NCI-H1694 (cell line): ENCODE measurements around the gene CABLES1.

Source experiments
- DNase-seq: peaks from one replicate; lab custom pipeline; 2025; lab: John Stamatoyannopoulos, UW

Gene CABLES1

DNA sequence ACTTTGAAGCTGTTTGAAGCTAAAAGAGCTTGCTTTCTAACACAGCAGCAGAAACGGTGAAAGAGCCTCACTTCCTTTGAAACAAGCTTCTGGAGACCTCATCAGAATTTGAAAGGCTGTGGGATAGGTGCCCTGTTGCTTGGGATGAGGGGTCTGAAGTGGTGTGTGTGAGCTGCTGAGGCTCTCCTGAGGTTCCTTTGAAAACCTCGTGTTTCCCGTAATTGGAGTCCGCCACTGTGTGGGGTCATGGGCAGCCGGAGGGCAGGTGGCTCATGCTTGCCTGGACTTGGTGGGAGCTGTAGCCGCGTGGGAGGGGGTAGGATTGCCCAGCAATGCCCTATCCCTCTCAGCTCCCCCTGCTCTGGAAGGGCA lies 34.4 kb downstream of the CABLES1 start:
- no peak for DNase-seq

GRCh38 chr18:23170137-23170536 lies 34.9 kb downstream of the CABLES1 start:
- no peak for DNase-seq

GRCh38 chr18:23171581-23172156 lies 36.4 kb downstream of the CABLES1 start:
- DNase-seq, result no peak

DNA sequence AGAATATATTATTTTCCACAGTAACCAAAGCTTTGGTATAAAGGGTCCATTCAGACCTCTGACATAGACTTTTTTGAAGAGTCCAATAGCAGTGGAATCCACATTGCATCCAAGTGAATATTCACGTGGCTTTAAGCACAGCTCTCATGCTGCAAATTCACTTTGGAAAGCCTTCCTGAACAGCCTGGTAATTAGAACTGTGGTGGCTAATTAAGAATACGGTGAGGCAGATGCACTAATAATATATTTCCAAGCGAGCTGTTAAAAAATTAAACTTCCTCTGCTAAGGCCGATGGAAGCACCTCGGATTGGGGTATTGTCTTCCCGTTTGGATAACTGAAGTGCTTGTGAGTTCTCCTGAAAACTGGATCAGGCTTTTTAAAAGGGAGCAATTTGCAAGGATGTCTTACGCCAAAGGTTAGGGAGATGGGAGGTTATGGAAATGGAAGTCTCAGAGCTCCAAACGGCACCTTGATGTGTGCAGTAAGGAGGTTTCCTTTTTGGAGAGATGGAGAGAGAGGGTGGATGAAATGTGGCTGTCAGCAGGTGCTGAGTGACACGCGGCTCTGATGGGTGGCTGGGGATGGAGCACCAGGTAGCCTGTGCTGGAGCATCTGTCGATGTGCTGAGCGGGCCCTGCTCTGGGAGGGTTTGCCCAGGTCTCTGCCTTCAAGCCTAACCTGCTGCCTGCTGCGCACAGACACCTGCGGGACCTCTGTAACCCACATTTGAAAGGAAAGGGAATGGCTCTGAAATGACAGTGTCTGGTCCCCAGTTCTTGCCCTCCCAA lies 37.5 kb downstream of the CABLES1 start:
- no peak for DNase-seq

DNA sequence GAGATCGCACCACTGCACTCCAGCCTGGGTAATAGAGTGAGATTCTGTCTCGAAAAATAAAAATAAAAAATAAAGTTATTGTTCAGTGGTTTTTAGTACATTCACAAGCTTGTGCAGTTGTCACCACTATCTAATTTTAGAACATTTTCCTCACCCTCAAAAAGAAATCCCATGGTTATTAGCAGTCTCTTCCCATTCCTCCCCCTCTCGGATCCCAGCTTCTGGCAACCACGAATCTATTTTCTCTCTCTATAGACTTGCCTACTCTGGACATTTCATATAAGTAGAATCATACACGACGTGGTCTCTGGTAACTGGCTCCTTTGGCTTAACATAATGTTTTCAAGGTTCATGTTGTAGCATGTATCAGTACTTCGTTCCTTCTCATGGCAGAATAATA lies 38.6 kb downstream of the CABLES1 start:
- DNase-seq, result no peak

DNA sequence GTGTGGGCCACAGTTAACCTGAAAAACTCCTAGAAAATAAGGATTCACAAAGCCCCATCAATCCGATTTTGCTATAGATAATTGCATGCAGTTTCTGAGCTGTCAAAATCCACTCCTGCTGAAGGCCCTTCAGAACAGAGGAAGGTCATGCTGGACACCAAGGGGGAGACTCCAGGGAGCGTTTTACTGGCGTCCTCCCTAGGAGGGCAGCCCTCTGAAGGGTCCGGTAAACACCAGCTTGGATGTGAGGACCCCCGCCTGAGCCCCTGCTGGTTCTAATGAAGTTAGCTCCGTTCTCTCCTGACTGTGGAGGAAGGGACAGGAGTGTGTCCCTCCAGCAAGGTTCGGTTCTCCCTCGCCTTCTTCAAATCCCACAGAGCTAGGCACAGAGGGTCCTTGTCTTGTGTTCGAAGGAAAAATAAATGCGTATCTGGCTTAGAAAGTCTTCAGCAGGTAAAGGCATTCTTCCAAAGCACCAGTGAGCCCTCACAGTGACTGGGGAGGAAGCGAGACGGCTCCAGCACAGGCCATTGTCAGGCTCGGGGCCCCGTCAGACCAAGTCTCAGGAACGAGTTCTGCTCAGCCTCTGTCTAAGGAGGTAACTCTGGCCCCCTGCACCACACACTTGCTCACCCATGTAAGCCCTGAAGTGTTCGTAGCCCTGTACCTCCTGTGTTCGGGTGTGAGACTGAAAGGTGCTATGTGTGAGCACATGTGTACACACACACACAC lies 41.6 kb downstream of the CABLES1 start:
- DNase-seq, result no peak

GRCh38 chr18:23177433-23178072 lies 42.3 kb downstream of the CABLES1 start:
- DNase-seq, result no peak

DNA sequence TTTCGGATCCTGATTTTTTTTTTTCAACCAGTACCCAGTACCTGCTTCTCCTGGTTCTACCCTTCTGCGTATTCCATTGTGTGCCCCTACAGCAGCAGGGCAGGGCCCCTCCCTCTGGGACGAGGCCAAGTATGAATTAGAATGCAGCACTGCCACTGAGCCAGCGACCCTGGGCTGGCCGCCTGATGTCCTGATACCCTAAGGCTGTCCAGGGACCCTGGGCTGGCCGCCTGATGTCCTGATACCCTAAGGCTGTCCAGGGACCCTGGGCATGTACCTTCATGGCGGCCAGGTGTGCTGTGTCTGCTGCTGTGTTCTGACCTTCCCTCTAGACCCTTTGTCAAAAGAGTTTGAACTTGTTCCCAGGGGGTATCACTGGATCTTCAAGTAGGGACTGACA lies 42.9 kb downstream of the CABLES1 start:
- DNase-seq, result no peak

GRCh38 chr18:23178661-23179081 lies 43.4 kb downstream of the CABLES1 start:
- DNase-seq, result no peak

DNA sequence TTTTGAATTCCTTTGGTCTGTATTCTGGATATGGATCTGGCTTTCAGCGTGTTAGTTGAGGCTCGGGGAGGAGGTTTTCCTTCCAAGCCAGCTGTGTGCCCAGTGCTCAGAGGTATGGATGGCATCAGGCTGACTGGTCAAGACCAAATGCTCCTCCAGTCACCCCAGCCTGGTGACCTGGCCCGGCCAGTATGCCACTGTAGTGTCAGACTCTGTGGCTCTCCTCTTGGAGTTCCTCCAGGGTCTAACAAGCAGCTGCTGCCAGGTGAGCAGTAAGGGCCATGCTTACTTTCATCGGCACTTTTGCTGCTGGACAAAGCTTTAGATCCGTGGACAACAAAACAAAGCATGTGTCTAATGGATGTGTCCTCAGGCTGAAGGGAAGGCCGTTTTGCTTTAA lies 44.1 kb downstream of the CABLES1 start:
- no peak for DNase-seq

- no peak for DNase-seq
Measured at GRCh38 chr18:23181547-23181946, 46.3 kb downstream of the CABLES1 start.

GRCh38 chr18:23182606-23183005 lies 47.3 kb downstream of the CABLES1 start:
- DNase-seq, result no peak

DNA sequence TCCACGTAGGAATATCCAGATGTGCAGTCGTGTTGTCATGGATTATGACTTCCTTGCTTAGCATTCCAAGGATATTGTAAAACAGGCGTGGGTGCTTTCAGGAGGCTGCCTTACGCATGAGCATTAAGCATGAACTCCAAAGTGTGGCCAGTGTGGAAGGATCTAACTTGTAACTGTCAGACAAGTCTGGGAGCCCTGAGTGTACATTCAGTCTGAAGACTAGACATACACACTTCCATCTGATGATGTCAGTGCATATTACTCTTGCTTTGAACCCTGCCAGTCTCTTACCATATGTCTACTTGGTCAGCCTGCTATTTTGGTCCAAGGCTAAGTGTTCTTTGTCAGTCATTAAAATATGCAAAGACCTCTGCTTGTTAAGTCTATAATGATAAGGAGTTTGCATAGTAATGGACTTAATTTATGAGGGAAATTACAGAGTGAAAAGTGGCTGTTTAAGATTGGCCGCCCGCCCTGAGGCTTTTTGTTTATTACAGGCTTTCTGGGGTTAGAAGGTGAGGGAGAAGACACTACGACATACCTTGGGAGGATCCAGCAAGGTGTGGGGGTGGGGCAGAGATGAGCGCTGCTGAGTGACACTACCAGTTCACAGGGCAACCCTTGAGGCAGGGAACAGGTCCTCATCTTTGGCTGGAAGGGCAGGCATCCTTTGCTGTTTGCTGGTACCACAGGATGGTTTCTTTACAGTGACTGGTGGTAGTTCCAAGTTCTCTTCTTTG lies 48.3 kb downstream of the CABLES1 start:
- DNase-seq, result no peak

DNA sequence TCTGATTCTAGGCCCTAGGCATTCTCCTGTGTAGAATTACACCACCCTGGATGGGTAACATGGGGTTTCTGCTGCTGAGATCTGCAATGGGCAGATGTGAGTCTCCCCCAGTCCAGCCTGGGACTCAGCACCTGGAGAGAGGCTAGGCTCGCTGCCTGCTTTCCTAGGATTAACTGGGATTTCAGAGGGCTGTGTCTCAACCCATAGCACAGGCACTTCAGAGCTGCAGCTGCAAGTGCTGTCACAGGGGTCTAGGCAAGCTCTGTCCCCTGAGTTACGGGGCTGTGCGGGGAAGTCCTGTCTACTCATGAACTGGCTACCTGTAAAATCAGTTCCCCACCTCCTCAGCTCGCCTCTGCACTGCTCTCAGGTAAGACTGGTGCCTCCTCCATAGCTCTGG lies 51.5 kb downstream of the CABLES1 start:
- DNase-seq, result no peak

DNA sequence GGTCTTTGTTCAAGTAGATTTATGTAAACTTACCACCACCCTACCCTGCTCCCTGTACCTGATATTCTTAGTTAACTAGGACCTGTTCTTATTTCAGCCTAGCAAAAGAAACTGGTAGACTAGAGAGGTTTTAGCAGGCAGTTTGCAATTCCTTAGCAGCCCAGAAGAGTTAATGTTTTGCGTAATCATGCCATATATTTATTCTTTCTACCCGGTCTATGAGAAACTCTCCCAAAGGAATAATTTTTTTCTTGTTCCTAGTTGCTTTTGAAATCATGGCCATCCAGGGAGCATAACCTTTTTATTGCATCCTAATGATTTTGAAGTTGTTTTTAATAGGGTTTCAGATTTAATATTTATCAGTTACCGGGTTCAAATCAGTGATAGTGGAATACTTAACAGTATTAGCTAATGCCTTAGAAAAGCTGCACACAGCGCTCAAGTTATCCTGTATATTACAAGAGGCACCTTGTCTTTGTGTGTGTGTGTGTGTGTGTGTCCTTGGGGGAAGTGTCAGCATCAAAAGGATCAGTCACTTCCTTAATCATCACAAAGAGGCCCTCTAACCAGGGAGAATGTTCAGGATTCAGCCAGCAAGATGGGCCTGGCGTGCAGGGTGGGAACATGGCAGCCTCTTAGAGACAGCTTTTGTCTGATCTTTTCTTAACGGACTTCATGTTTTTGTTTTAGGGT lies 52.9 kb downstream of the CABLES1 start:
- DNase-seq, result no peak

- DNase-seq, result no peak
Measured at GRCh38 chr18:23189099-23189498, 53.8 kb downstream of the CABLES1 start.

GRCh38 chr18:23189768-23190661 lies 54.7 kb downstream of the CABLES1 start:
- DNase-seq, result no peak

DNA sequence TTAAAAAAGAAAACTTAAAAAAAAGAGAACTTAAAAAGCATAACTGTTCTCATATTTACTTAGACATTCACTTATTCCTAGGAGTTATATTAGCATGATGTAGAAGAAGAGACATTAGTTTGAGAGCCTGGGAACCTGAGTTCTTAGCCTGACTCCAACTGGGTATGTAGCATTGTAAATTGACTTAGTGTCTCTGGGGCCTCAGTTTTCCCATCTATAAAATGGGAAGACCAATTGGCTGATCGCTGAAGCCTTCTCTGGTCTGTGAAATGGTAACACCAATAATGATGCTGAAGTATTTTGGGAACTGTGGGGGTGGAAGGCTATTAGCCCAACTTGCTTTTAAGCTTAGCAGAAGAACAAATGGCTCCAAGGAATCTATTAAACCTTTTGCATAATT lies 55.9 kb downstream of the CABLES1 start:
- DNase-seq, result no peak

- DNase-seq, result no peak
Measured at GRCh38 chr18:23193742-23194141, 58.5 kb downstream of the CABLES1 start.
